ENCODE measurements around the gene FCRLB. TPM values are rescaled to one million over a fixed set of nuclear protein-coding genes. Genes with fewer than 3 reads are reported as not detected.
A peak's percentile ranks its signal among the peaks of the same experiment; 100 is the strongest.
"Not testable (repeated sequence)": the region's sequence is repeated elsewhere in the genome, so short reads cannot be mapped to it uniquely, and the experiment has no call there.

FCRLB gene
- total RNA-seq, 1 donor from 2014 or later: 0.34 TPM

DNA sequence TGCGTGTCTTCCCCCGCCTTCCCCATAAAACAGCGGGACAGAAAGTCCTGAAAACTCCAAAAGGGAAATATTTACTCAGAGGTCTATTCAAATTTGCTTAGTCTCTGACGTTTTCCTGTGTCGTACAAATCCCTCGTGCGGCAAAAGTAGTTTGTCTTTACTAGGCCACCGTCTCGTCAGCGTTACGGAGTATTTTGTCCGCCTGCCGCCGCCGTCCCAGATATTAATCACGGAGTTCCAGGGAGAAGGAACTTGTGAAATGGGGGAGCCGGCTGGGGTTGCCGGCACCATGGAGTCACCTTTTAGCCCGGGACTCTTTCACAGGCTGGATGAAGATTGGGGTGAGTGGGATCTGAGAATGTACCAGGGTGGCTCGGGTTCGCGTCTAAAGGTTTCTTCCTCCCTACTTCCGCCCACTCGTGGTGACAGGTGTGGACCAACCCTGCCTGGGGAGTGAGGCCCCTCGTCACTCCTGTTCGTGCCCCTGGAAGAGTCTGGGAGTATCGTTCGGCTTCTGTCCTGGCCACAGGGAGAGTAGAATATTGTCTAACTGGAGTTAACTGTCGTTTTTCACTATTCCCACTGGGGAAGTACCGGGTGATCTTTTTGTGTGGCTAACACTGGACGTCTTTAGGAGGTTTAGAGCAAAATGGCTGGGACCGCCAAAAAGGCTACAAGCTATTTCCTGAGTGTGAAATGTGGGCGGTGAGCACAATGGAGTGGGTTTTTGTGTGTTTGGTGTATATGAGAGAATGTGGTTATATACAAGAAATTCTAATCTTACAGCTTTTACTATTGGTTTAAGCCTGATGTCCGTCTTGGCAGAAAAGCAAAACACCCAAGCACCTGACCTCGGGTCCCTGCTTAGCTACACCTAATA, 45.0 kb downstream of the FCRLB start, which contains the start of gene ATF6:
Gene ATF6 (plus strand): TSS at position 219 of the 880 bp plus-strand sequence. CDS start 41 bp downstream, at position 260.
- TF ChIP-seq, protein P1, sequence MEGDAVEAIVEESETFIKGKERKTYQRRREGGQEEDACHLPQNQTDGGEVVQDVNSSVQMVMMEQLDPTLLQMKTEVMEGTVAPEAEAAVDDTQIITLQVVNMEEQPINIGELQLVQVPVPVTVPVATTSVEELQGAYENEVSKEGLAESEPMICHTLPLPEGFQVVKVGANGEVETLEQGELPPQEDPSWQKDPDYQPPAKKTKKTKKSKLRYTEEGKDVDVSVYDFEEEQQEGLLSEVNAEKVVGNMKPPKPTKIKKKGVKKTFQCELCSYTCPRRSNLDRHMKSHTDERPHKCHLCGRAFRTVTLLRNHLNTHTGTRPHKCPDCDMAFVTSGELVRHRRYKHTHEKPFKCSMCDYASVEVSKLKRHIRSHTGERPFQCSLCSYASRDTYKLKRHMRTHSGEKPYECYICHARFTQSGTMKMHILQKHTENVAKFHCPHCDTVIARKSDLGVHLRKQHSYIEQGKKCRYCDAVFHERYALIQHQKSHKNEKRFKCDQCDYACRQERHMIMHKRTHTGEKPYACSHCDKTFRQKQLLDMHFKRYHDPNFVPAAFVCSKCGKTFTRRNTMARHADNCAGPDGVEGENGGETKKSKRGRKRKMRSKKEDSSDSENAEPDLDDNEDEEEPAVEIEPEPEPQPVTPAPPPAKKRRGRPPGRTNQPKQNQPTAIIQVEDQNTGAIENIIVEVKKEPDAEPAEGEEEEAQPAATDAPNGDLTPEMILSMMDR (IDR thresholded peaks at IDR 0.05; ENCODE audit: partially characterized antibody, unreplicated experiment): no peak
- Mint-ChIP-seq H3K4me1 (ENCODE audit: low read depth, unreplicated experiment) (peaks cover 3% of the 10 kb centered on the region), H3K27me3 (ENCODE audit: unreplicated experiment) (peaks cover 2% of the 10 kb centered on the region), H3K4me3 (ENCODE audit: unreplicated experiment) (peak within 1 kb of the TSS; percentile 99), H3K9me3 (ENCODE audit: unreplicated experiment) (no peaks in the 10 kb centered on the region), H3K36me3 (ENCODE audit: unreplicated experiment) (no peaks in the 10 kb centered on the region), H3K27ac (ENCODE audit: unreplicated experiment) (peak within 1 kb of the TSS; percentile 85)
- peak; percentile 81 for DNase-seq

GRCh38 chr1:161768461-161768860, 47.1 kb downstream of the FCRLB start:
- TF ChIP-seq, protein P1 (IDR thresholded peaks at IDR 0.05; ENCODE audit: partially characterized antibody, unreplicated experiment): no peak
- no peaks in the 10 kb centered on the region for H3K36me3 Mint-ChIP-seq (ENCODE audit: unreplicated experiment)
- peaks cover 3% of the 10 kb centered on the region for H3K4me1 Mint-ChIP-seq (ENCODE audit: low read depth, unreplicated experiment)
- no peaks in the 10 kb centered on the region for H3K9me3 Mint-ChIP-seq (ENCODE audit: unreplicated experiment)
- DNase-seq: no peak
- no peak overlapping the region for H3K27ac Mint-ChIP-seq (ENCODE audit: unreplicated experiment)
- H3K4me3 Mint-ChIP-seq (ENCODE audit: unreplicated experiment): no peak overlapping the region
- H3K27me3 Mint-ChIP-seq (ENCODE audit: unreplicated experiment): no peaks in the 10 kb centered on the region

DNA sequence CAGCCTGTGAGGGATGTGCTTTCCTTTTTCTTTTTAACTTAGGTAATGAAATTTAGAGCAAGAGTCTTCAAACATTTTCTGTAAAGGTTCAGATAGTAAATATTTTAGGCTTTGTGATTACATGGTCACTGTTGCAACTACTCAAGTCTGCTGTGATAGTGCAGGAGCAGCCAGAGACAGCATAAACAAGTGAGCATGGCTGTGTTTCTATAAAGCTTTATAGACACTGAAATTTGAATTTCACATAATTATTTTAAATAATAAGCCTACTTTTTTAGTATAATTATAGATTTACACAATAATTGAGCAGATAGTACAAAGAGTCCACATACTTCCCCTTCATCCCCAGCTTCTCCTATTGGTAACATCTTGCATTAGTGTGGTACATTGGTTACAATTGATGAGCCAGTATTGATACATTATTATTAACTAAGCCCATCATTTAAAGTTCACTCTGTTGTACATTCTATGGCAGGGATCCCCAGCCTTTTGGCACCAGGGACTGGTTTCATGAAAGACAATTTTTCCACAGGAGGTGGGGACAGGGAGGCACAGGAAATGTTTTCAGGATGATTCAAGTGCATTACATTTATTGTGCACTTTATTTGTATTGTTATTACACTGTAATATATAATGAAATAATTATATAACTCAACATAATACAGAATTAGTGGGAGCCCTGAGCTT, 47.8 kb downstream of the FCRLB start:
- peaks cover 3% of the 10 kb centered on the region for H3K4me1 Mint-ChIP-seq (ENCODE audit: low read depth, unreplicated experiment)
- H3K9me3 Mint-ChIP-seq (ENCODE audit: unreplicated experiment): no peaks in the 10 kb centered on the region
- H3K27me3 Mint-ChIP-seq (ENCODE audit: unreplicated experiment): no peaks in the 10 kb centered on the region
- no peak overlapping the region for H3K27ac Mint-ChIP-seq (ENCODE audit: unreplicated experiment)
- DNase-seq: no peak
- no peaks in the 10 kb centered on the region for H3K36me3 Mint-ChIP-seq (ENCODE audit: unreplicated experiment)
- TF ChIP-seq, protein P1 (IDR thresholded peaks at IDR 0.05; ENCODE audit: partially characterized antibody, unreplicated experiment): no peak
- no peak overlapping the region for H3K4me3 Mint-ChIP-seq (ENCODE audit: unreplicated experiment)

DNA sequence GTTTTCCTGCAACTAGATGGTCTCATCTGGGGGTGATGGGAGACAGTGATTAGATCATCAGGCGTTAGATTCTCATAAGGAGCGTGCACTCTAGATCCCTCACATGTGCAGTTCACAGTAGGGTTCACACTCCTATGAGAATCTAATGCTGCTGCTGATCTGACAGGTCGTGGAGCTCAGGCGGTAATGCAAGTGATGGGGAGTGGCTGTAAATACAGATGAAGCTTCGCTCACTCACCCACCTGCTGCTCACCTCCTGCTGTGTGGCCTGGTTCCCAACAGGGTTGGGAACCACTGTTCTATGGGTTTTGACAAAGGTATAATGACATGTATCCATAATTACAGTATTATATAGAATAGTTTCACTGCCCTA, 48.3 kb downstream of the FCRLB start:
- H3K4me1 Mint-ChIP-seq (ENCODE audit: low read depth, unreplicated experiment); H3K27me3 Mint-ChIP-seq (ENCODE audit: unreplicated experiment); DNase-seq; H3K9me3 Mint-ChIP-seq (ENCODE audit: unreplicated experiment); H3K4me3 Mint-ChIP-seq (ENCODE audit: unreplicated experiment); H3K27ac Mint-ChIP-seq (ENCODE audit: unreplicated experiment); H3K36me3 Mint-ChIP-seq (ENCODE audit: unreplicated experiment): not testable (repeated sequence)

DNA sequence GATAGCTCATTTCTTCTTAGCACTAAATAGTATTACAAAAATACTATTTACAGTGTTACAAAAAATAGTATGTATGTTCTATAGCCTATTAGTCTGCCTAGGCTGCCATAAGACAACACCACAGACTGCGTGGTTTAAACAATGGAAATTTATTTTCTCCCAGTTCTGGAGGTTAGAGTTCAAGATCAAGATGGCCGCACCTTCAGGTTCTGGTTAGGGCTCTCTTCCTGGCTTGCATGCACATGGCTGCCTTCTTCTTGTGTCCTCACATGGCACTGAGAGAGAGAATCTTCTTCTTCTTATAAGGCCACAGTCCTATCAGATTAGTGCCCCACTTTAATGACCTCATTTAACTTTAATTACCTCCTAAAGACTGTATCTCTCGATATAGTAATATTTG, 48.9 kb downstream of the FCRLB start:
- DNase-seq: no peak
- TF ChIP-seq, protein P1 (IDR thresholded peaks at IDR 0.05; ENCODE audit: partially characterized antibody, unreplicated experiment): no peak
- no peak overlapping the region for H3K4me3 Mint-ChIP-seq (ENCODE audit: unreplicated experiment)
- H3K27ac Mint-ChIP-seq (ENCODE audit: unreplicated experiment): no peak overlapping the region
- no peaks in the 10 kb centered on the region for H3K9me3 Mint-ChIP-seq (ENCODE audit: unreplicated experiment)
- peaks cover 3% of the 10 kb centered on the region for H3K4me1 Mint-ChIP-seq (ENCODE audit: low read depth, unreplicated experiment)
- no peaks in the 10 kb centered on the region for H3K36me3 Mint-ChIP-seq (ENCODE audit: unreplicated experiment)
- H3K27me3 Mint-ChIP-seq (ENCODE audit: unreplicated experiment): no peaks in the 10 kb centered on the region
